ENCODE results near the gene PNMA8C.

The PNMA8C gene

GRCh38 chr19:46427518-46428045 is 1.2 kb downstream of the PNMA8C start:
- TF ChIP-seq GATA3 (IDR thresholded peaks at IDR 0.05; ENCODE audit: low read depth, low read length) (no peak), GATA2 (IDR thresholded peaks at IDR 0.05; ENCODE audit: low read depth, low read length) (no peak)

GRCh38 chr19:46426506-46427162 is 2.1 kb downstream of the PNMA8C start:
- TF ChIP-seq GATA2 (IDR thresholded peaks at IDR 0.05; ENCODE audit: low read depth, low read length) (no peak), GATA3 (IDR thresholded peaks at IDR 0.05; ENCODE audit: low read depth, low read length) (no peak)

- no peak for TF ChIP-seq GATA2 (IDR thresholded peaks at IDR 0.05; ENCODE audit: low read depth, low read length)
- TF ChIP-seq GATA3 (IDR thresholded peaks at IDR 0.05; ENCODE audit: low read depth, low read length), result no peak
Measured at GRCh38 chr19:46426035-46426505, 2.7 kb downstream of the PNMA8C start.

GRCh38 chr19:46423188-46423587 is 5.5 kb downstream of the PNMA8C start:
- TF ChIP-seq GATA2 (IDR thresholded peaks at IDR 0.05; ENCODE audit: low read depth, low read length), result no peak
- TF ChIP-seq GATA3 (IDR thresholded peaks at IDR 0.05; ENCODE audit: low read depth, low read length), result no peak

- TF ChIP-seq GATA2 (IDR thresholded peaks at IDR 0.05; ENCODE audit: low read depth, low read length) (no peak), GATA3 (IDR thresholded peaks at IDR 0.05; ENCODE audit: low read depth, low read length) (no peak)
Measured at GRCh38 chr19:46422344-46422743, 6.4 kb downstream of the PNMA8C start.

GRCh38 chr19:46420056-46420455 is 8.7 kb downstream of the PNMA8C start:
- no peak for TF ChIP-seq GATA2 (IDR thresholded peaks at IDR 0.05; ENCODE audit: low read depth, low read length)
- no peak for TF ChIP-seq GATA3 (IDR thresholded peaks at IDR 0.05; ENCODE audit: low read depth, low read length)

- TF ChIP-seq GATA2 (IDR thresholded peaks at IDR 0.05; ENCODE audit: low read depth, low read length) (no peak), GATA3 (IDR thresholded peaks at IDR 0.05; ENCODE audit: low read depth, low read length) (no peak)
Measured at GRCh38 chr19:46413262-46414031, 15.3 kb downstream of the PNMA8C start, which contains the start of gene CCDC8. Gene CCDC8 (minus strand): TSS chr19:46413564. CDS start chr19:46412810, 754 bp downstream.

- no peak for TF ChIP-seq GATA3 (IDR thresholded peaks at IDR 0.05; ENCODE audit: low read depth, low read length)
- TF ChIP-seq GATA2 (IDR thresholded peaks at IDR 0.05; ENCODE audit: low read depth, low read length), result no peak
Measured at GRCh38 chr19:46412650-46413261, 16.0 kb downstream of the PNMA8C start.

- TF ChIP-seq GATA2 (IDR thresholded peaks at IDR 0.05; ENCODE audit: low read depth, low read length) (no peak), GATA3 (IDR thresholded peaks at IDR 0.05; ENCODE audit: low read depth, low read length) (no peak)
Measured at GRCh38 chr19:46411925-46412649, 16.6 kb downstream of the PNMA8C start.

- TF ChIP-seq GATA3 (IDR thresholded peaks at IDR 0.05; ENCODE audit: low read depth, low read length) (no peak), GATA2 (IDR thresholded peaks at IDR 0.05; ENCODE audit: low read depth, low read length) (no peak)
Measured at GRCh38 chr19:46411088-46411924, 17.4 kb downstream of the PNMA8C start.

- TF ChIP-seq GATA2 (IDR thresholded peaks at IDR 0.05; ENCODE audit: low read depth, low read length) (no peak), GATA3 (IDR thresholded peaks at IDR 0.05; ENCODE audit: low read depth, low read length) (no peak)
Measured at GRCh38 chr19:46410205-46411087, 18.3 kb downstream of the PNMA8C start.

- TF ChIP-seq GATA2 (IDR thresholded peaks at IDR 0.05; ENCODE audit: low read depth, low read length) (no peak), GATA3 (IDR thresholded peaks at IDR 0.05; ENCODE audit: low read depth, low read length) (no peak)
Measured at GRCh38 chr19:46409191-46409590, 19.5 kb downstream of the PNMA8C start.
